OCI-LY7 (cell line): ENCODE data around the gene CALN1. TPM values are rescaled to one million over a fixed set of nuclear protein-coding genes. Genes with fewer than 3 reads are reported as not detected.

ENCODE experiments used
- BruUV-seq: library from RNA; stranded (reverse); fragments of 400-500 nt; replicated peaks from 2 replicates; lab custom pipeline; 2021; lab: Mats Ljungman, UMichigan
- CTCF ChIA-PET: fragments of 300-600 bp; sonication (Branson Sonifier 250); formaldehyde crosslinking; loops from one replicate; lab custom pipeline; 2022; ENCODE audit warnings: antibody characterized with exemption; ENCODE audit not compliant: unreplicated experiment; lab: Charles Lee
- POLR2A ChIA-PET: fragments of 300-600 bp; sonication (Branson Sonifier 250); formaldehyde crosslinking; loops from one replicate; lab custom pipeline; 2022; ENCODE audit warnings: antibody characterized with exemption; lab: Charles Lee
- DNase-seq: peaks from one replicate; pipeline ENCODE4 v3.0.0-alpha.2; 2015; ENCODE audit warnings: low spot score
- H2AFZ ChIP-seq: fragments of 200-600 bp; sonication (generic), shearing (Covaris generic); 2 replicates; pipeline ENCODE4 v1.6.1; 2014; ENCODE audit warnings: mild to moderate bottlenecking, antibody characterized with exemption, low read length, moderate library complexity
- H3K27ac ChIP-seq: fragments of 200-600 bp; sonication (generic); 2 replicates; pipeline ENCODE4 v1.5.1; 2014; ENCODE audit warnings: mixed run types, low read depth, mild to moderate bottlenecking, moderate library complexity, low read length, inconsistent platforms; ENCODE audit not compliant: poor library complexity, severe bottlenecking
- H3K36me3 ChIP-seq: fragments of 200-600 bp; sonication (generic); 2 replicates; pipeline ENCODE4 v1.6.1; 2014; ENCODE audit warnings: mild to moderate bottlenecking, antibody characterized with exemption, low read length, moderate library complexity, mixed read lengths; ENCODE audit not compliant: insufficient read depth
- H3K4me1 ChIP-seq: fragments of 200-600 bp; sonication (generic); 2 replicates; pipeline ENCODE4 v1.5.1; 2014; ENCODE audit warnings: mild to moderate bottlenecking, low read length; ENCODE audit not compliant: insufficient read depth, poor library complexity, severe bottlenecking
- H3K4me2 ChIP-seq: fragments of 200-600 bp; sonication (generic); 2 replicates; pipeline ENCODE4 v1.6.1; 2014; ENCODE audit warnings: mild to moderate bottlenecking, low read length
- H3K4me3 ChIP-seq: fragments of 200-600 bp; sonication (generic); 2 replicates; pipeline ENCODE4 v1.5.1; 2014; ENCODE audit warnings: mild to moderate bottlenecking, low read depth, low read length; ENCODE audit not compliant: poor library complexity, severe bottlenecking
- H3K79me2 ChIP-seq: fragments of 200-600 bp; sonication (generic); 2 replicates; pipeline ENCODE4 v1.6.1; 2016; ENCODE audit warnings: low read depth, mild to moderate bottlenecking, low read length, moderate library complexity, mixed read lengths; ENCODE audit not compliant: insufficient read depth
- H3K9me2 ChIP-seq: fragments of 200-600 bp; sonication (generic); 2 replicates; pipeline ENCODE4 v1.6.1; 2016; ENCODE audit warnings: mild to moderate bottlenecking, low read length, mixed read lengths; ENCODE audit not compliant: insufficient read depth
- H3K9me3 ChIP-seq: fragments of 200-600 bp; sonication (generic); 2 replicates; pipeline ENCODE4 v1.6.1; 2014; ENCODE audit warnings: mild to moderate bottlenecking, mixed run types, low read length, mixed read lengths
- H4K20me1 ChIP-seq: fragments of 200-600 bp; sonication (generic); 2 replicates; pipeline ENCODE4 v1.6.1; 2014; ENCODE audit warnings: mild to moderate bottlenecking, antibody characterized with exemption, low read length, moderate library complexity, mixed read lengths; ENCODE audit not compliant: insufficient read depth
- EZH2phosphoT487 ChIP-seq: fragments of 200-600 bp; sonication (generic); IDR thresholded peaks from 2 replicates; pipeline ENCODE4 v1.6.1; 2018; ENCODE audit warnings: low read depth, borderline replicate concordance, mild to moderate bottlenecking, mixed run types, antibody characterized with exemption, low read length, moderate library complexity, mixed read lengths
- intact Hi-C: fragments of 100-400 bp; cut with micrococcal nuclease; formaldehyde crosslinking; loops from one replicate; pipeline ENCODE4 v1.10.0; 2022; ENCODE audit not compliant: unreplicated experiment
- total RNA-seq, 2 experiments: library from RNA; depleted of rRNA in 1 of 2; stranded (reverse); fragments of >200 nt in 1 of 2; shearing (Covaris generic) in 1 of 2; gene quantifications; 2 replicates each; pipeline ENCODE4 v1.2.3, GENCODE V29; 2014 to 2022
- TF ChIP-seq, protein P1 (sequence below): fragments of 200-600 bp; sonication (generic); conservative IDR thresholded peaks from 2 replicates; pipeline ENCODE4 v1.5.1; 2014; ENCODE audit warnings: mild to moderate bottlenecking, antibody characterized with exemption, low read length, moderate library complexity, mixed read lengths

CALN1 gene
- total RNA-seq, 2 experiments from 2014 or later: not detected

DNA sequence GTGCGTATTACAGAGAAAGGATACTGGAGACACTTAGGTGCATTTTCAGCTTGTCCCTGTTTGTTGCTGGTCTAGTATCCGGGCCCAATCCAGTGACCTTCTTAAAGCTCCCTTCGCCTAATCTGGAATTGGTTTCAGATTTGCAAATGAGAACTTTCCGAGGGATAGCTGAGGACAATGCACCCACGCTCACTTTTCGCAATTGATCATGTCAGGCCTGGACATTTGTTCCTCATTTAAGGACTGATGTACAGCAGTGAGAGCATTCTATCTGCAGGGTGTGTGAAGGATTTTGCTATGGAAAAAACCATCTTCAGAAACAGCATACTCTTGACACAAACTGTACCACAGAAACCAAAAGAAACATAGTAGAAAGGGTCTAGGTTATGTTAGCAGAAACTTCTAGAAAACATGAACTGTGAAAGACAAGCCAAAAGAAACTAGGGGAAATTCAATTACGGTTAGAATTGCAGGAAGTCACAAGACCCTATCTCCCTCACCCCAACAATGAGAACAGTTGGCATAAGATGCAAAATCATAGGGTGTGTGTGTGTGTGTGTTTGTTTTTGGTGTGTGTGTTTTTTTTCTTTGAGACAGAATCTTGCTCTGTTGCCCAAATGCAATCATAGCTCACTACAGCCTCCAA, 331.1 kb downstream of the CALN1 start:
- H3K9me2 ChIP-seq: no peaks in the 10 kb centered on the region
- no peaks in the 10 kb centered on the region for H4K20me1 ChIP-seq
- H3K4me2 ChIP-seq: no peak overlapping the region
- ChIA-PET POLR2A (no interaction called here), CTCF (no interaction called here)
- H3K27ac ChIP-seq: no peak overlapping the region
- no peaks in the 10 kb centered on the region for H3K4me1 ChIP-seq
- H3K36me3 ChIP-seq: no peaks in the 10 kb centered on the region
- no peak overlapping the region for H2AFZ ChIP-seq
- H3K9me3 ChIP-seq: no peaks in the 10 kb centered on the region
- TF ChIP-seq, protein P1, sequence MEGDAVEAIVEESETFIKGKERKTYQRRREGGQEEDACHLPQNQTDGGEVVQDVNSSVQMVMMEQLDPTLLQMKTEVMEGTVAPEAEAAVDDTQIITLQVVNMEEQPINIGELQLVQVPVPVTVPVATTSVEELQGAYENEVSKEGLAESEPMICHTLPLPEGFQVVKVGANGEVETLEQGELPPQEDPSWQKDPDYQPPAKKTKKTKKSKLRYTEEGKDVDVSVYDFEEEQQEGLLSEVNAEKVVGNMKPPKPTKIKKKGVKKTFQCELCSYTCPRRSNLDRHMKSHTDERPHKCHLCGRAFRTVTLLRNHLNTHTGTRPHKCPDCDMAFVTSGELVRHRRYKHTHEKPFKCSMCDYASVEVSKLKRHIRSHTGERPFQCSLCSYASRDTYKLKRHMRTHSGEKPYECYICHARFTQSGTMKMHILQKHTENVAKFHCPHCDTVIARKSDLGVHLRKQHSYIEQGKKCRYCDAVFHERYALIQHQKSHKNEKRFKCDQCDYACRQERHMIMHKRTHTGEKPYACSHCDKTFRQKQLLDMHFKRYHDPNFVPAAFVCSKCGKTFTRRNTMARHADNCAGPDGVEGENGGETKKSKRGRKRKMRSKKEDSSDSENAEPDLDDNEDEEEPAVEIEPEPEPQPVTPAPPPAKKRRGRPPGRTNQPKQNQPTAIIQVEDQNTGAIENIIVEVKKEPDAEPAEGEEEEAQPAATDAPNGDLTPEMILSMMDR: no peak
- TF ChIP-seq EZH2phosphoT487: no peak
- H3K79me2 ChIP-seq: no peaks in the 10 kb centered on the region
- intact Hi-C loops: no loop called here
- H3K4me3 ChIP-seq: no peak overlapping the region
- DNase-seq: no peak
- BruUV-seq: no TSS peak

DNA sequence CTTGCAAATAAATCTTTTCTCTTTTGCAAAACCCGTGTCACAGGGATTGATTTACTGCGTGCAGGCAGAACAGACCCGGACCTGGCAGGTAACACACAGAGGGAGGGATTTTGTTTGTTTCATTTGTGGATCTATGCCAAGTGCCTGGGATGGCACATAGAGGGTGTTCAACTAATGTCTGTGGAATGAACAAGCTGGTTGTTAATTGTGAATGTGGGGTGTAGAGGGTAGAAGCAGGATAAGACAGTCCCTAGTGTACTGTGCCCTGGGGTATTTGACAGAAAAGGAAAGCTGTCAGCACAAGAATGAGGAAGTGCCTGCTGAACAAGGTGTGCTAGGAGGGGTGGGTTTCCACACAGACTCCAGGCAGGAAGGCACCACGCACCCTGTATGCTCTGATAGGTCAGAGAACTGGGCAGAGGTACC, 331.8 kb downstream of the CALN1 start:
- no peak overlapping the region for H3K4me2 ChIP-seq
- BruUV-seq: no TSS peak
- H3K4me1 ChIP-seq: no peaks in the 10 kb centered on the region
- no peaks in the 10 kb centered on the region for H3K9me3 ChIP-seq
- no peaks in the 10 kb centered on the region for H4K20me1 ChIP-seq
- no peaks in the 10 kb centered on the region for H3K79me2 ChIP-seq
- TF ChIP-seq, protein P1: no peak
- no peak for TF ChIP-seq EZH2phosphoT487
- ChIA-PET POLR2A (no interaction called here), CTCF (no interaction called here)
- DNase-seq: no peak
- H3K9me2 ChIP-seq: no peaks in the 10 kb centered on the region
- no peaks in the 10 kb centered on the region for H3K36me3 ChIP-seq
- no peak overlapping the region for H3K27ac ChIP-seq
- H2AFZ ChIP-seq: no peak overlapping the region
- intact Hi-C loops: no loop called here
- no peak overlapping the region for H3K4me3 ChIP-seq

DNA sequence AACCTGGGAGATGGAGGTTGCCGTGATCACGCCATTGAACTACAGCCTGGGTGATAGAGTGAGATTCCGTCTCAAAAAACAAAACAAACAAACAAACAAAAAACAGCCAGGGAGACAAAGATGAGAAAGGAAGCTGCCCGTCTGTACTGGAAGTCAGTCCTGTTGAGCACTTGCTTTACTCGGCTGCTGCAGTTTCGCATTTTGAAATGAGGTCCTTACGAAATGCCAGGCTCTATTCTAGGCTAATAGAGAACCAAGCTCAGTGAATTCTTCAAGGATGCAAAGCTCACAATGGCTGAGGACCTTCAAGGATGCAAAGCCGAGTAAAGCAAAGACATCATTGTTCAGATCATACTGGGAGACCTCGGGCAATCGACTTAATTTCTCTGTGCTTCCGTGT, 333.3 kb downstream of the CALN1 start:
- BruUV-seq: no TSS peak
- Histone ChIP-seq H2AFZ (no peak overlapping the region), H3K9me3 (no peaks in the 10 kb centered on the region), H4K20me1 (no peaks in the 10 kb centered on the region), H3K4me2 (no peak overlapping the region), H3K79me2 (no peaks in the 10 kb centered on the region), H3K27ac (no peak overlapping the region), H3K36me3 (no peaks in the 10 kb centered on the region), H3K9me2 (no peaks in the 10 kb centered on the region), H3K4me3 (no peak overlapping the region), H3K4me1 (no peaks in the 10 kb centered on the region)
- intact Hi-C loops: no loop called here
- DNase-seq: no peak
- POLR2A ChIA-PET: no interaction called here
- CTCF ChIA-PET: no interaction called here
- TF ChIP-seq, protein P1: no peak
- no peak for TF ChIP-seq EZH2phosphoT487
